GM20000 (cell line): Measurements from ENCODE around the gene TMEM86A.
A peak's percentile ranks its signal among the peaks of the same experiment; 100 is the strongest.

Experiments
- DNase-seq: peaks from one replicate; pipeline ENCODE4 v3.0.0; 2012; ENCODE audit warnings: low spot score
- CTCF ChIP-seq: IDR thresholded peaks from 2 replicates; pipeline ENCODE4 v1.5.1; 2012; ENCODE audit warnings: mild to moderate bottlenecking, control low read depth; ENCODE audit errors: extremely low read depth, missing control alignments

Gene TMEM86A

DNA sequence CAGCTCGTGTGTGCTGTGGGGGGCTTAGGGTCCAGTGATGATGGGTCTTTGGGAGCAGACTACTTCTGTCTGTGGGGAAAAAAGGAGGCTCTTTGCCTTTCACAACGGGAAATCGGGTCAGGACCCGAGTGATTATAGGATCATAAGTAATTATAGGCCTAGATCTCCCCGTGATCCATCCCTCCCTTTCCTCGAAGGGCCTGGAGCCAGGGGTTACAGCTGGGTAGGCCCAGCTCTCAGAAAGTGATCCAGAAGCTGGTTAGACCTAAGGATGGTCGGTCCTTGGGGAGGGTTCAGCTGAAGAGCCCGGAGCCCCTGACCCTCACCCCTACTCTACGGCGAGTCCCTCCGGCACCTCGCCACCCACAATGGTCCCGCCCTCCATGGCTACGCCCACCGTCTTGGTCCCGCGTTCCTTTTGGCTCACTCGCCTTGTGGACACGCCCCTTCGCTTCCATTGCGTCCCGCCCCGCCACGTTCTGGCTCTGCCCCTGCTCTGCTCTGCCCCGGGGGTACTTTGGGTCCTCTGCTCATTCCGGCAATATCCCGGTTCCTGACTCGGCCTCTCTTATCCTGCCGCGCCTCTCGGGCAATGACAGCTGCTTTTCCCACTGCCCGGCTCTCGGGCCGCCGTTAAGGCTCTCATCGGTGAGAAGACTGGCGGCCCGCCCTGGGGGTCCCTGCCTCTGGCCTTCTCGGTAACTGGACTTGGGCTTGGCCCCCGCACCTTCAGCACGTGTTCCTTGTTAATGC lies 22.4 kb downstream of the TMEM86A start:
- peak; percentile 70 for DNase-seq
- TF ChIP-seq CTCF: no peak

DNA sequence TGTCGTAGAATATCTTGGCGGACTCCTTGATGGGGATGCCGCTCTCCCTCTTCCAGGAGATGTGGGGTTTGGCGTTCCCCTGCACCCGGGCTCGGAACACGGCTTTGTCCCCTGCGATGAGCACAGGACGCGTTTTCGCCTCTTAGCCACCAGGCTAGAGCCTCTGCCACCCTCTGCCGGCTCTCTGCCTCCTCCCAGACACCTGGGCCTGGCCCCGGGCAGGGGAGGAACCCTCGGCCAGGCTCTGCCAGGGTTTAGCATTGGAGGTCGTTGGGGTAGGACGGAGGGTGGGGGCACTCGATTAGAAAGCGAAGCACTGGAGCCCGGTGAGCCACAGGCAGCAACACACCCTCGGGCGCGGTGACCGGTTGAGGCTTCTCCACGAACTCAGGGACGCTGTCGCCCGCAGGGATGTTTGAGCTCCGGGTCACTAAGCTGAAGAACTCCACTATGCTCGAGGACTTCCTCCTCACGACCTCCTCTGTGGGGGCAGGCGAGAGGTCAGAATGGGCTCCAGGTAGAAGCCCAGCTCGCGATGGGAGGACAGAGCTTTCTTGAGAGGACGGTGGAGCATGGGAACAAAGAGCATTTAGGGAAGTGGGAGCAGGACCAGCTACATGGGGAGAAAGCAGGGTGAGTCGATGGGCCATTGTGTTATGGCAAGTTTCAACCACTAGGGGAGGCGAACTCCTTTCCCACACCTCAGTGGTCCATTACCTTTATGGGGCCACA lies 23.1 kb downstream of the TMEM86A start:
- DNase-seq: peak; percentile 72
- TF ChIP-seq CTCF: peak; percentile 85

- DNase-seq: no peak
- TF ChIP-seq CTCF: no peak
Observed at GRCh38 chr11:18722293-18722637, 23.7 kb downstream of the TMEM86A start.

DNA sequence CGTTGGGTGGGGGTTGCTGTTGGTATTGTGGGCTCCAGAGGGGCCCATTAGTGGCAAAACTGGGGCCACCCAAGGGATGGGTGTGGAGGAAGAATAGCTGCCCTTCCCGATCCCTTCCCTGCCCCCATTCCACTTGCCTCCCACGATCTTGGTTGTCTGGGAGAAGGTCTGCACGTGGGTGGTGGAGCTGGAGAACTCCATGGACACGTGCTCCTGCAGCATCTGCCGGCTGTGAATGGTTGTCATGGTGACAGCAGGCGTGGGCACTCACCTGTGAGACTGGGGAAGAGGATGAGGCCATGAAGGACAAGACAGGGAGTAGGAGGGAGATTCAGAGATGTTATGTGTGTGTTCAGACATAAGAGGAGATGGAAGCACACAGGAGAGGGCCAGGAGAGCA lies 25.4 kb downstream of the TMEM86A start:
- no peak for TF ChIP-seq CTCF
- DNase-seq: no peak

DNA sequence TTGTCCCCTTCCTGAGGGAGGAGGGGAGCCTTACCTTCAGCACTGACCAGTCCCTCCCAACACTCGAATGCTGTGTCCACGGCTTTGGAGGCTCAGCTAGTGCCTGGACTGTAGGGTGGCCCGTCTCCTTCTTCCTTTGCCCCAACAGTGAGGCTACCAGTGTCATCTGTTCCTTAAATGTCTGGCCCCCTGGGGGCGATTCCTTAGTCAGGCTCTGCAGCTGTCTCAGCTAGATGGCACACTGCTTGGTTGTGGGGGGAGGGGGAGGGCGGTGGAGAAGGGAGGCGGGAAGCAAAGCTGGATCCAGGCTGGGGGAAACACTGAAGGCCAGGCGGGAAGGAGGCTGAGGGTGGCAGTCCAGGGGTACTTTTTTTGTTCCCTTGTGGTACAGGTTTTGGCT lies 27.5 kb downstream of the TMEM86A start, which contains the start of gene IGSF22:
Gene IGSF22 (minus strand): TSS at position 149 of the 400 bp plus-strand sequence. CDS start 1,952 bp downstream, outside the sequence.
- TF ChIP-seq CTCF: no peak
- DNase-seq: no peak

GRCh38 chr11:18727479-18728236 lies 29.1 kb downstream of the TMEM86A start:
- peak; percentile 88 for TF ChIP-seq CTCF
- peak; percentile 82 for DNase-seq

GRCh38 chr11:18728658-18729057 lies 30.1 kb downstream of the TMEM86A start:
- no peak for DNase-seq
- no peak for TF ChIP-seq CTCF
